Type B pancreatic cell (in vitro differentiated cells): Measurements from ENCODE around the gene SLCO2B1. TPM values are rescaled to one million over a fixed set of nuclear protein-coding genes. Genes with fewer than 3 reads are reported as not detected.

Experiments
- DNase-seq: peaks from one replicate; pipeline ENCODE4 v3.0.0; 2021; ENCODE audit warnings: mixed read lengths; ENCODE audit not compliant: unreplicated experiment; ENCODE audit errors: extremely low spot score
- H3K27ac Mint-ChIP-seq: 2 replicates; pipeline ENCODE4 v1.8.0; 2021; ENCODE audit warnings: mild to moderate bottlenecking, mixed read lengths
- H3K27me3 Mint-ChIP-seq: 2 replicates; pipeline ENCODE4 v1.8.0; 2021; ENCODE audit warnings: mixed read lengths
- H3K36me3 Mint-ChIP-seq: 2 replicates; pipeline ENCODE4 v1.8.0; 2021; ENCODE audit warnings: mixed read lengths
- H3K4me1 Mint-ChIP-seq: one replicate; pipeline ENCODE4 v1.8.0; 2021; ENCODE audit warnings: mixed read lengths; ENCODE audit not compliant: unreplicated experiment
- H3K4me3 Mint-ChIP-seq: 2 replicates; pipeline ENCODE4 v1.8.0; 2021; ENCODE audit warnings: mild to moderate bottlenecking, mixed read lengths
- H3K9me3 Mint-ChIP-seq: 2 replicates; pipeline ENCODE4 v1.8.0; 2021; ENCODE audit warnings: mixed read lengths
- CTCF ChIP-seq: fragments of 200-600 bp; sonication (generic); conservative IDR thresholded peaks from 2 replicates; pipeline ENCODE4 v1.5.0; 2021; ENCODE audit warnings: antibody characterized with exemption, mild to moderate bottlenecking
- total RNA-seq: library from RNA; stranded (reverse); gene quantifications from 2 replicates; pipeline ENCODE4 v1.2.1, GENCODE V29; 2021; ENCODE audit warnings: low replicate concordance

SLCO2B1 gene
- total RNA-seq, 1 donor from 2014 or later = 5.6 TPM

DNA sequence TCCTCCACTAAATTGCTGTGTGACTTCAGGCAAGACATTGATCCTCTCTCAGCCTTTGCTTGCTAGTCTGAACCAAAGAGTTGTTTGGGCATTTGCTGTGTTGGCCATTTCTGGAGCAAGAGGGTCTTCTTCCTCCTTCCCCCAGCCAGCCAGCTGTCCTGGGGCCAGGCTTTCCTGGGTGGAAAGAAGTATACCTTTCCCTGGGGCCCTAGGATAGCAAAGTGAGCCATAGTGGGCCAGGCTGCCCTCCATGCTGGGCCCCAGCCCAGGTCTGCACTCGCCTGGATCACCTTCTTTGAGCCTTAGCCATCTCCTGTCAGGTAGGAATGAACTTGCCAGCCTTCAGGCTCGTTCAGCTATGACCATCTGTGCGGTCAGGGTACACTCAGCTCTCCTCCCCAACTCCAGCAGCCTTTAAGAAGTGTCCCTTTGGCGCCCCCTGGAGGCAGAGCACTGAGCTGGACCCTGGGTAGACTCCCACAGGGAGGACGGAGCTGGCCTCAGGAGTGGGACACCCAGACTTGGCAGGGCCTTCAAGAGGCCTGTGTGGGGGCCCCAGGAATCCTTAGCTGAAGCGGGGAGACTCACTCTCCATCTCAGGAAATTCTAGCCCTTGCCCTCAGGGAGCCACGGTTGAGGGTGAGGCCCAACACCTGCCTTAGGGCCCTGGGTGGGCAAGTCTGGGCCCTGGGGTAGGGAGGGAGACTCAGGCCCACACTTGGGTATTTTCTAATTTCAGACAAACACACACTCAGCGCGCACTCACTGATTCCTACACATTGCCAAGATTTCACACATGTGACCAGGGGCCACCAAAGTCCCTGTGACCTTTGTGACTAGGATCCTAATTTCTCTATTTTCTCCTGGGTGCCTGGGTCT lies 54.0 kb downstream of the SLCO2B1 start:
- Mint-ChIP-seq H3K9me3 (no peaks in the 10 kb centered on the region), H3K4me3 (no peak overlapping the region), H3K27ac (no peak overlapping the region), H3K27me3 (peaks cover 20% of the 10 kb centered on the region), H3K36me3 (no peaks in the 10 kb centered on the region), H3K4me1 (no peaks in the 10 kb centered on the region)
- peak; percentile 89 for TF ChIP-seq CTCF
- peak; percentile 89 for DNase-seq

DNA sequence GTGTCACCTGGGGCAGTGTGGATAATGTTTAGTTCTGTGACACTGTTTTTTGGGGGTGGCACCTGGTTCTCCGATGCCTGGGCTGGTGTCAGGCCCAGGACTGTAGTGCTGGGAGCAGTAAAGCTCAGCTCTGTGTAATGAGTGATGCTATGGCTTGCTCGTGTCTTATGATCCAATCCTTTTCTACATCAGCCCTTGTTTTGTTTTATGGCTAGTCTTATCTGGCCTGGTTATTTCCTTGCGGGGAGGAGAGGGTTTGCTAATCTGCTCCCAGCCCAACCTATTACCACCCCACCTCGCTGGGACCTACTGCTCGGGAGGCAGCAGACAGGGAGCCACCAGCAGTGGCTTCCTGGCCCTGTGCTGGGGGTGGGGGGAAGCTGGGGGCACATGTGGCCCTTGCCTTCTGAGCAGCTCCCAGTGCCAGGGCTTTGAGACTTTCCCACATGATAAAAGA lies 54.7 kb downstream of the SLCO2B1 start:
- Mint-ChIP-seq H3K27ac (no peak overlapping the region), H3K9me3 (no peaks in the 10 kb centered on the region)

GRCh38 chr11:75208446-75208845 lies 57.5 kb downstream of the SLCO2B1 start:
- Mint-ChIP-seq H3K27ac (no peak overlapping the region), H3K36me3 (no peaks in the 10 kb centered on the region), H3K4me3 (no peak overlapping the region), H3K27me3 (peaks cover 19% of the 10 kb centered on the region), H3K9me3 (no peaks in the 10 kb centered on the region), H3K4me1 (no peaks in the 10 kb centered on the region)
- TF ChIP-seq CTCF = no peak
- no peak for DNase-seq

More for the DNA sequence above, 54.7 kb downstream of the SLCO2B1 start:
- TF ChIP-seq CTCF = no peak
- no peak for DNase-seq
- no peaks in the 10 kb centered on the region for H3K36me3 Mint-ChIP-seq
- peaks cover 20% of the 10 kb centered on the region for H3K27me3 Mint-ChIP-seq
- H3K4me1 Mint-ChIP-seq = no peaks in the 10 kb centered on the region
- no peak overlapping the region for H3K4me3 Mint-ChIP-seq

- no peaks in the 10 kb centered on the region for H3K4me1 Mint-ChIP-seq
- no peak for TF ChIP-seq CTCF
- H3K27me3 Mint-ChIP-seq = peaks cover 28% of the 10 kb centered on the region
- H3K4me3 Mint-ChIP-seq = no peak overlapping the region
- H3K9me3 Mint-ChIP-seq = no peaks in the 10 kb centered on the region
- H3K36me3 Mint-ChIP-seq = no peaks in the 10 kb centered on the region
- no peak overlapping the region for H3K27ac Mint-ChIP-seq
- no peak for DNase-seq
Measured at GRCh38 chr11:75212411-75212810, 61.5 kb downstream of the SLCO2B1 start.

DNA sequence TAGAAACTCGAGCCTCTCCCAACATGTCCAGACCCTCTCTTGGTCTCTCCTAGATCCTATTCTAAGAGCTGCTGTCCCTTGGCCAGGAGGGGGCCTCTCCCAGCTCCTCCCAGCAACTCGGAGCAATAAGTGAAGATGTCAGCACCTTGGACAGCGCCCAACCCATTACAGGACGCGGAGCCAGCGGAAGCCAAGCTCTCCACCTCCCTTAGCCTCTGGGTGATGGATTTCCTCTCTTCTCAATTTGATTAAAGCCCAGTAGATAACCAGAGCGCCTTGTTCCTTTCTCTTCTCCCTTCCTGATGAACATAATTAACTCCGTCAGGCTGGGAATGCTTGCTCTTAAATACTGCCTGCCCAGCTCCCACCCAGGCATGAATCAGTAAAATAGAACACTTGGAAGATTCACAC lies 63.5 kb downstream of the SLCO2B1 start:
- peaks cover 46% of the 10 kb centered on the region for H3K27me3 Mint-ChIP-seq
- H3K9me3 Mint-ChIP-seq = no peaks in the 10 kb centered on the region
- no peaks in the 10 kb centered on the region for H3K36me3 Mint-ChIP-seq
- H3K27ac Mint-ChIP-seq = no peak overlapping the region
- peak; percentile 68 for TF ChIP-seq CTCF
- DNase-seq = peak; percentile 89
- no peak overlapping the region for H3K4me3 Mint-ChIP-seq
- H3K4me1 Mint-ChIP-seq = no peaks in the 10 kb centered on the region
